ENCODE measurements around the gene CACNA1H. TPM values are rescaled to one million over a fixed set of nuclear protein-coding genes. Genes with fewer than 3 reads are reported as not detected.

CACNA1H gene
- total and polyA plus RNA-seq, 2 experiments from 2014 or later: 9.1 TPM

GRCh38 chr16:1165511-1165910 is 12.6 kb downstream of the CACNA1H start:
- H3K36me3 ChIP-seq (replicated peaks; ENCODE audit: insufficient read depth, low read depth): no peaks in the 10 kb centered on the region
- H3K4me2 ChIP-seq: no peak overlapping the region
- peaks cover 2% of the 10 kb centered on the region for H3K79me2 ChIP-seq
- H3K4me3 ChIP-seq: no peak overlapping the region
- no peaks in the 10 kb centered on the region for H3K4me1 ChIP-seq (ENCODE audit: insufficient read depth)
- H3K9me3 ChIP-seq (ENCODE audit: low read depth): no peaks in the 10 kb centered on the region
- no peak overlapping the region for H3K27ac ChIP-seq
- no peak for DNase-seq (ENCODE audit: low spot score)
- no peaks in the 10 kb centered on the region for H3K9me2 ChIP-seq (replicated peaks; ENCODE audit: insufficient read depth)
- 91% methylated on average over 12 of the region's 12 CpGs for WGBS (ENCODE audit: low lambda C conversion rate, missing lambda C conversion rate)
- no peaks in the 10 kb centered on the region for H4K20me1 ChIP-seq (ENCODE audit: insufficient read depth, poor library complexity, severe bottlenecking)
- no peaks in the 10 kb centered on the region for H3K27me3 ChIP-seq
- TF ChIP-seq, protein P1, sequence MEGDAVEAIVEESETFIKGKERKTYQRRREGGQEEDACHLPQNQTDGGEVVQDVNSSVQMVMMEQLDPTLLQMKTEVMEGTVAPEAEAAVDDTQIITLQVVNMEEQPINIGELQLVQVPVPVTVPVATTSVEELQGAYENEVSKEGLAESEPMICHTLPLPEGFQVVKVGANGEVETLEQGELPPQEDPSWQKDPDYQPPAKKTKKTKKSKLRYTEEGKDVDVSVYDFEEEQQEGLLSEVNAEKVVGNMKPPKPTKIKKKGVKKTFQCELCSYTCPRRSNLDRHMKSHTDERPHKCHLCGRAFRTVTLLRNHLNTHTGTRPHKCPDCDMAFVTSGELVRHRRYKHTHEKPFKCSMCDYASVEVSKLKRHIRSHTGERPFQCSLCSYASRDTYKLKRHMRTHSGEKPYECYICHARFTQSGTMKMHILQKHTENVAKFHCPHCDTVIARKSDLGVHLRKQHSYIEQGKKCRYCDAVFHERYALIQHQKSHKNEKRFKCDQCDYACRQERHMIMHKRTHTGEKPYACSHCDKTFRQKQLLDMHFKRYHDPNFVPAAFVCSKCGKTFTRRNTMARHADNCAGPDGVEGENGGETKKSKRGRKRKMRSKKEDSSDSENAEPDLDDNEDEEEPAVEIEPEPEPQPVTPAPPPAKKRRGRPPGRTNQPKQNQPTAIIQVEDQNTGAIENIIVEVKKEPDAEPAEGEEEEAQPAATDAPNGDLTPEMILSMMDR (IDR thresholded peaks at IDR 0.05; ENCODE audit: poor library complexity): no peak
- TF ChIP-seq EZH2phosphoT487 (IDR thresholded peaks at IDR 0.05; ENCODE audit: low read depth, severe bottlenecking, unreplicated experiment) (no peak), EZH2 (IDR thresholded peaks at IDR 0.05; ENCODE audit: borderline replicate concordance) (no peak)
- no peak overlapping the region for H2AFZ ChIP-seq

- Histone ChIP-seq H3K4me2 (no peak overlapping the region), H3K36me3 (replicated peaks; ENCODE audit: insufficient read depth, low read depth) (no peaks in the 10 kb centered on the region), H3K9me3 (ENCODE audit: low read depth) (no peaks in the 10 kb centered on the region), H3K79me2 (no peaks in the 10 kb centered on the region), H3K27me3 (no peaks in the 10 kb centered on the region), H3K27ac (no peak overlapping the region), H3K4me1 (ENCODE audit: insufficient read depth) (no peaks in the 10 kb centered on the region), H4K20me1 (ENCODE audit: insufficient read depth, poor library complexity, severe bottlenecking) (no peaks in the 10 kb centered on the region), H2AFZ (no peak overlapping the region), H3K4me3 (no peak overlapping the region), H3K9me2 (replicated peaks; ENCODE audit: insufficient read depth) (no peaks in the 10 kb centered on the region)
- TF ChIP-seq EZH2 (IDR thresholded peaks at IDR 0.05; ENCODE audit: borderline replicate concordance) (no peak), EZH2phosphoT487 (IDR thresholded peaks at IDR 0.05; ENCODE audit: low read depth, severe bottlenecking, unreplicated experiment) (no peak)
- TF ChIP-seq, protein P1 (IDR thresholded peaks at IDR 0.05; ENCODE audit: poor library complexity): no peak
- DNase-seq (ENCODE audit: low spot score): no peak
- WGBS (ENCODE audit: low lambda C conversion rate, missing lambda C conversion rate): 80% methylated on average over 49 of the region's 52 CpGs
These were observed 14.6 kb downstream of the CACNA1H start for GRCh38 chr16:1167276-1168107.

DNA sequence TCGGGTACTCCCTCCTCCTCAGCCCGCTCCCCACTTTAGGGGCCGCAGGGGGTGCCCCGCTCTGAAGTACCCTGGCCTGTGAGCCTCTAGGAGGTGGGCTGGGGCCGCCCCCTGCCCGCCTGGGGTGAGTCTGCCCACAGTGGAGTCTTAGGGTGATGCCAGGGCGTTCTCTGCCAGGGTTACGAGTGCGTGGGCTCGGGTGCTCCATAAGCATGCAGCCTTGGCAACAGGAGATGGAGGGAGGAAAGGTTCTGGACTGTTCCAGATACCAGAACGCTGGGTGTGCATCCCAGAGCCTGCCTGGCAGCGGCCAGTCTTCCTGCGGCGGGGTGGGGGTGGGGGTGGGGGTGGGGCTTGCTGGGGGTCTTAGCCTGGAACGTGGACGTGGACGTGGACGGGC is 15.9 kb downstream of the CACNA1H start:
- no peak overlapping the region for H3K27ac ChIP-seq
- H3K4me2 ChIP-seq: no peak overlapping the region
- H4K20me1 ChIP-seq (ENCODE audit: insufficient read depth, poor library complexity, severe bottlenecking): no peaks in the 10 kb centered on the region
- no peaks in the 10 kb centered on the region for H3K36me3 ChIP-seq (replicated peaks; ENCODE audit: insufficient read depth, low read depth)
- H3K27me3 ChIP-seq: no peaks in the 10 kb centered on the region
- no peak overlapping the region for H2AFZ ChIP-seq
- no peaks in the 10 kb centered on the region for H3K79me2 ChIP-seq
- no peaks in the 10 kb centered on the region for H3K9me3 ChIP-seq (ENCODE audit: low read depth)
- H3K4me1 ChIP-seq (ENCODE audit: insufficient read depth): no peaks in the 10 kb centered on the region
- TF ChIP-seq, protein P1 (IDR thresholded peaks at IDR 0.05; ENCODE audit: poor library complexity): no peak
- no peak for TF ChIP-seq EZH2phosphoT487 (IDR thresholded peaks at IDR 0.05; ENCODE audit: low read depth, severe bottlenecking, unreplicated experiment)
- TF ChIP-seq EZH2 (IDR thresholded peaks at IDR 0.05; ENCODE audit: borderline replicate concordance): no peak
- no peaks in the 10 kb centered on the region for H3K9me2 ChIP-seq (replicated peaks; ENCODE audit: insufficient read depth)
- H3K4me3 ChIP-seq: no peak overlapping the region
- 95% methylated on average over 10 of the region's 18 CpGs for WGBS (ENCODE audit: low lambda C conversion rate, missing lambda C conversion rate)
- no peak for DNase-seq (ENCODE audit: low spot score)
